Panc1 (cell line): ENCODE data around the gene EXOC6B. TPM values are rescaled to one million over a fixed set of nuclear protein-coding genes. Genes with fewer than 3 reads are reported as not detected.

Experiments
- ATAC-seq: fragments of 200-7000 bp; cut with Tn5 transposase; 2 replicates; pipeline ENCODE4 v1.9.1; 2020; ENCODE audit warnings: mild to moderate bottlenecking, moderate library complexity
- BruUV-seq: library from RNA; stranded (reverse); fragments of 400-500 nt; replicated peaks from 2 replicates; lab custom pipeline; 2021; lab: Mats Ljungman, UMichigan
- CTCF ChIA-PET: fragments of 300-600 bp; sonication (Branson Sonifier 250); formaldehyde crosslinking; loops from one replicate; lab custom pipeline; 2022; ENCODE audit warnings: antibody characterized with exemption; lab: Charles Lee
- POLR2A ChIA-PET: fragments of 300-600 bp; sonication (Branson Sonifier 250); formaldehyde crosslinking; loops from one replicate; lab custom pipeline; 2022; ENCODE audit warnings: antibody characterized with exemption; lab: Charles Lee
- DNase-seq: peaks from one replicate; pipeline ENCODE4 v3.0.0-alpha.2; 2010; ENCODE audit warnings: low read depth, low spot score
- H3K27ac ChIP-seq: 2 replicates; pipeline ENCODE4 v1.5.1; 2011; ENCODE audit warnings: mild to moderate bottlenecking, low read length, inconsistent platforms
- H3K27me3 ChIP-seq: fragments of 200-500 bp; sonication (Bioruptor generic); 2 replicates; pipeline ENCODE4 v1.6.0; 2014; ENCODE audit warnings: low read length, inconsistent platforms; ENCODE audit not compliant: control insufficient read depth, insufficient read depth
- H3K36me3 ChIP-seq: fragments of 200-500 bp; sonication (Bioruptor generic); 2 replicates; pipeline ENCODE4 v1.5.1; 2014; ENCODE audit warnings: inconsistent platforms, mild to moderate bottlenecking, low read length, moderate library complexity; ENCODE audit not compliant: control insufficient read depth, insufficient read depth
- H3K4me1 ChIP-seq: 2 replicates; pipeline ENCODE4 v1.5.1; 2011; ENCODE audit warnings: inconsistent platforms, mild to moderate bottlenecking, low read length, moderate library complexity; ENCODE audit not compliant: control insufficient read depth, insufficient read depth
- H3K4me3 ChIP-seq, 2 experiments: 2 replicates each; pipeline ENCODE4 v1.5.1; 2011 to 2012; ENCODE audit warnings: low read depth in 2 of 2, low read length in 2 of 2, mild to moderate bottlenecking in 2 of 2, inconsistent platforms in 1 of 2, moderate library complexity in 1 of 2
- H3K9me3 ChIP-seq: fragments of 200-500 bp; sonication (Bioruptor generic); 2 replicates; pipeline ENCODE4 v1.5.1; 2014; ENCODE audit warnings: low read depth, mild to moderate bottlenecking, inconsistent platforms, low read length, moderate library complexity; ENCODE audit not compliant: control insufficient read depth, insufficient read depth
- CTCF ChIP-seq: fragments of 450-650 bp; IDR thresholded peaks from 2 replicates; pipeline ENCODE4 v1.5.1; 2017; ENCODE audit warnings: mild to moderate bottlenecking
- POLR2AphosphoS5 ChIP-seq: IDR thresholded peaks from 2 replicates; pipeline ENCODE4 v1.6.1; 2012; ENCODE audit warnings: mild to moderate bottlenecking, low read depth, low read length, moderate library complexity
- SIN3A ChIP-seq: IDR thresholded peaks from 2 replicates; pipeline ENCODE4 v1.6.1; 2012; ENCODE audit warnings: low read depth, mild to moderate bottlenecking, low read length, moderate library complexity, borderline replicate concordance; ENCODE audit not compliant: insufficient read depth
- TCF7L2 ChIP-seq: IDR thresholded peaks from 2 replicates; pipeline ENCODE4 v1.6.1; 2011; ENCODE audit warnings: mild to moderate bottlenecking, low read depth, low read length, inconsistent platforms
- in situ Hi-C: cut with HindIII; loops from 2 replicates; pipeline ENCODE4 v1.10.0; 2016; ENCODE audit warnings: low sequenced_read_pairs, low pct_unique_long_range_greater_than_20kb
- intact Hi-C: fragments of 100-400 bp; cut with micrococcal nuclease; formaldehyde crosslinking; loops from one replicate; pipeline ENCODE4 v1.10.0; 2022; ENCODE audit not compliant: unreplicated experiment
- total RNA-seq: library from RNA; stranded (reverse); gene quantifications from one replicate; pipeline ENCODE4 v1.2.1, GENCODE V29; 2021; ENCODE audit not compliant: unreplicated experiment
- TF ChIP-seq, protein P1 (sequence below), 2 experiments: IDR thresholded peaks; 2 replicates each; pipeline ENCODE4 v1.6.1; 2011 to 2012; ENCODE audit warnings: low read depth in 2 of 2, control low read depth in 1 of 2, low read length in 1 of 2, mild to moderate bottlenecking in 1 of 2, moderate library complexity in 1 of 2; ENCODE audit not compliant: insufficient read depth in 1 of 2

The EXOC6B gene
- total RNA-seq, 1 experiment from 2014 or later: 23.2 TPM

- H3K4me1 ChIP-seq: no peaks in the 10 kb centered on the region
- H3K36me3 ChIP-seq: no peaks in the 10 kb centered on the region
- intact Hi-C loops (no loop called here), in situ Hi-C loops (no loop called here)
- DNase-seq: no peak
- ATAC-seq: no peak
- no peaks in the 10 kb centered on the region for H3K27me3 ChIP-seq
- BruUV-seq: no TSS peak
- no peak overlapping the region for H3K4me3 ChIP-seq
- H3K9me3 ChIP-seq: no peaks in the 10 kb centered on the region
- POLR2A ChIA-PET: no interaction called here
- no peak overlapping the region for H3K27ac ChIP-seq
- TF ChIP-seq TCF7L2 (no peak), SIN3A (no peak), CTCF (no peak), POLR2AphosphoS5 (no peak)
- TF ChIP-seq, protein P1, sequence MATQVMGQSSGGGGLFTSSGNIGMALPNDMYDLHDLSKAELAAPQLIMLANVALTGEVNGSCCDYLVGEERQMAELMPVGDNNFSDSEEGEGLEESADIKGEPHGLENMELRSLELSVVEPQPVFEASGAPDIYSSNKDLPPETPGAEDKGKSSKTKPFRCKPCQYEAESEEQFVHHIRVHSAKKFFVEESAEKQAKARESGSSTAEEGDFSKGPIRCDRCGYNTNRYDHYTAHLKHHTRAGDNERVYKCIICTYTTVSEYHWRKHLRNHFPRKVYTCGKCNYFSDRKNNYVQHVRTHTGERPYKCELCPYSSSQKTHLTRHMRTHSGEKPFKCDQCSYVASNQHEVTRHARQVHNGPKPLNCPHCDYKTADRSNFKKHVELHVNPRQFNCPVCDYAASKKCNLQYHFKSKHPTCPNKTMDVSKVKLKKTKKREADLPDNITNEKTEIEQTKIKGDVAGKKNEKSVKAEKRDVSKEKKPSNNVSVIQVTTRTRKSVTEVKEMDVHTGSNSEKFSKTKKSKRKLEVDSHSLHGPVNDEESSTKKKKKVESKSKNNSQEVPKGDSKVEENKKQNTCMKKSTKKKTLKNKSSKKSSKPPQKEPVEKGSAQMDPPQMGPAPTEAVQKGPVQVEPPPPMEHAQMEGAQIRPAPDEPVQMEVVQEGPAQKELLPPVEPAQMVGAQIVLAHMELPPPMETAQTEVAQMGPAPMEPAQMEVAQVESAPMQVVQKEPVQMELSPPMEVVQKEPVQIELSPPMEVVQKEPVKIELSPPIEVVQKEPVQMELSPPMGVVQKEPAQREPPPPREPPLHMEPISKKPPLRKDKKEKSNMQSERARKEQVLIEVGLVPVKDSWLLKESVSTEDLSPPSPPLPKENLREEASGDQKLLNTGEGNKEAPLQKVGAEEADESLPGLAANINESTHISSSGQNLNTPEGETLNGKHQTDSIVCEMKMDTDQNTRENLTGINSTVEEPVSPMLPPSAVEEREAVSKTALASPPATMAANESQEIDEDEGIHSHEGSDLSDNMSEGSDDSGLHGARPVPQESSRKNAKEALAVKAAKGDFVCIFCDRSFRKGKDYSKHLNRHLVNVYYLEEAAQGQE (IDR thresholded peaks at IDR 0.05; ENCODE audit: insufficient read depth in 1 of 2, low read depth in 2 of 2, low read length in 1 of 2): no peak
- CTCF ChIA-PET: no interaction called here
Observed at GRCh38 chr2:72533765-72534164, 292.1 kb downstream of the EXOC6B start.

- no peaks in the 10 kb centered on the region for H3K9me3 ChIP-seq
- TF ChIP-seq, protein P1 (IDR thresholded peaks at IDR 0.05; ENCODE audit: insufficient read depth in 1 of 2, low read depth in 2 of 2, low read length in 1 of 2): no peak
- TF ChIP-seq SIN3A: no peak
- no peak for TF ChIP-seq CTCF
- TF ChIP-seq TCF7L2: no peak
- H3K36me3 ChIP-seq: no peaks in the 10 kb centered on the region
- no peak overlapping the region for H3K4me3 ChIP-seq
- no peaks in the 10 kb centered on the region for H3K4me1 ChIP-seq
- no peaks in the 10 kb centered on the region for H3K27me3 ChIP-seq
- DNase-seq: no peak
- no peak overlapping the region for H3K27ac ChIP-seq
- CTCF ChIA-PET: no interaction called here
- no TSS peak for BruUV-seq
- intact Hi-C loops (no loop called here), in situ Hi-C loops (no loop called here)
- POLR2A ChIA-PET: no interaction called here
- ATAC-seq: no peak
Observed at GRCh38 chr2:72527424-72527823, 298.4 kb downstream of the EXOC6B start.
